PC-3 (cell line): ENCODE measurements around the gene DUOX2. TPM values are rescaled to one million over a fixed set of nuclear protein-coding genes. Genes with fewer than 3 reads are reported as not detected.
"Not testable (repeated sequence)": the region's sequence is repeated elsewhere in the genome, so short reads cannot be mapped to it uniquely, and the experiment has no call there.

Source experiments
- ATAC-seq: fragments of 200-7000 bp; cut with Tn5 transposase; 2 replicates; pipeline ENCODE4 v1.9.1; 2020; ENCODE audit warnings: mild to moderate bottlenecking, moderate library complexity
- BruUV-seq: library from RNA; stranded (reverse); fragments of 400-500 nt; replicated peaks from 2 replicates; lab custom pipeline; 2021; lab: Mats Ljungman, UMichigan
- CTCF ChIA-PET: fragments of 300-600 bp; sonication (Branson Sonifier 250); formaldehyde crosslinking; loops from one replicate; lab custom pipeline; 2022; ENCODE audit warnings: antibody characterized with exemption; lab: Charles Lee
- POLR2A ChIA-PET: fragments of 300-600 bp; sonication (Branson Sonifier 250); formaldehyde crosslinking; loops from one replicate; lab custom pipeline; 2022; ENCODE audit warnings: antibody characterized with exemption; ENCODE audit not compliant: unreplicated experiment; lab: Charles Lee
- DNase-seq: peaks from one replicate; pipeline ENCODE4 v3.0.0-alpha.2; 2015
- H2AFZ ChIP-seq: fragments of 300-600 bp; sonication (generic); 2 replicates; pipeline ENCODE4 v1.6.0; 2016; ENCODE audit warnings: antibody characterized with exemption, low read length
- H3F3A ChIP-seq: fragments of 300-600 bp; sonication (generic); one replicate; pipeline ENCODE4 v1.6.0; 2017; ENCODE audit warnings: antibody characterized with exemption, low read length, control low read depth, mild to moderate bottlenecking; ENCODE audit not compliant: unreplicated experiment
- H3K27ac ChIP-seq: fragments of 300-600 bp; sonication (generic); 2 replicates; pipeline ENCODE4 v1.5.1; 2016; ENCODE audit warnings: mild to moderate bottlenecking, low read length
- H3K27me3 ChIP-seq: fragments of 300-600 bp; sonication (generic); 2 replicates; pipeline ENCODE4 v1.6.1; 2016; ENCODE audit warnings: low read length, mixed read lengths
- H3K36me3 ChIP-seq: fragments of 300-600 bp; sonication (generic); 2 replicates; pipeline ENCODE4 v1.6.1; 2016; ENCODE audit warnings: low read depth, mixed run types, low read length, mixed read lengths
- H3K4me1 ChIP-seq: fragments of 300-600 bp; sonication (generic); 2 replicates; pipeline ENCODE4 v1.5.1; 2016; ENCODE audit warnings: low read length; ENCODE audit not compliant: insufficient read depth
- H3K4me2 ChIP-seq: fragments of 300-600 bp; sonication (generic); 2 replicates; pipeline ENCODE4 v1.6.0; 2016; ENCODE audit warnings: low read length
- H3K4me3 ChIP-seq: fragments of 300-600 bp; sonication (generic); 2 replicates; pipeline ENCODE4 v1.5.1; 2016; ENCODE audit warnings: mild to moderate bottlenecking, low read length, mixed read lengths
- H3K79me2 ChIP-seq: fragments of 300-600 bp; sonication (generic); 2 replicates; pipeline ENCODE4 v1.6.1; 2017; ENCODE audit warnings: low read length, mixed read lengths
- H3K9ac ChIP-seq: fragments of 300-600 bp; sonication (generic); 2 replicates; pipeline ENCODE4 v1.6.0; 2016; ENCODE audit warnings: mild to moderate bottlenecking, low read length
- H3K9me2 ChIP-seq: fragments of 300-600 bp; sonication (generic); replicated peaks from 2 replicates; pipeline ENCODE4 v1.6.1; 2016; ENCODE audit warnings: mixed run types, low read length, mixed read lengths
- H3K9me3 ChIP-seq: fragments of 300-600 bp; sonication (generic); 2 replicates; pipeline ENCODE4 v1.6.1; 2016; ENCODE audit warnings: low read length, mixed read lengths
- H4K20me1 ChIP-seq: fragments of 300-600 bp; sonication (generic); 2 replicates; pipeline ENCODE4 v1.6.1; 2016; ENCODE audit warnings: low read length, mixed read lengths
- CTCF ChIP-seq: fragments of 300-600 bp; sonication (generic); conservative IDR thresholded peaks from 2 replicates; pipeline ENCODE4 v1.5.1; 2017; ENCODE audit warnings: antibody characterized with exemption, low read depth, mild to moderate bottlenecking, low read length
- EZH2 ChIP-seq: fragments of 300-600 bp; sonication (generic); IDR thresholded peaks from one replicate; pipeline ENCODE4 v1.6.1; 2017; ENCODE audit warnings: antibody characterized with exemption, mild to moderate bottlenecking, low read length; ENCODE audit not compliant: unreplicated experiment
- EZH2phosphoT487 ChIP-seq: fragments of 300-600 bp; sonication (generic); IDR thresholded peaks from 2 replicates; pipeline ENCODE4 v1.6.1; 2018; ENCODE audit warnings: mild to moderate bottlenecking, antibody characterized with exemption, low read length, borderline replicate concordance
- intact Hi-C: fragments of 100-400 bp; cut with micrococcal nuclease; formaldehyde crosslinking; loops from 2 replicates; pipeline ENCODE4 v1.9.0; 2023
- total RNA-seq: library from RNA; depleted of rRNA; stranded (reverse); fragments of >200 nt; gene quantifications from 2 replicates; pipeline ENCODE4 v1.2.3, GENCODE V29; 2014

DUOX2 gene
- total RNA-seq, 1 experiment from 2014 or later, result not detected

GRCh38 chr15:45075440-45076320, 38.3 kb downstream of the DUOX2 start:
- intact Hi-C loops, H3K4me1 ChIP-seq, H3K4me3 ChIP-seq, CTCF ChIA-PET, ATAC-seq, H3F3A ChIP-seq, BruUV-seq, H3K27me3 ChIP-seq, H3K4me2 ChIP-seq, H2AFZ ChIP-seq, H3K9ac ChIP-seq, DNase-seq, POLR2A ChIA-PET, H3K9me2 ChIP-seq, H3K27ac ChIP-seq, H3K36me3 ChIP-seq, H3K79me2 ChIP-seq, H4K20me1 ChIP-seq, H3K9me3 ChIP-seq: not testable (repeated sequence)

GRCh38 chr15:45073602-45074001, 40.4 kb downstream of the DUOX2 start:
- H3K9me3 ChIP-seq, H4K20me1 ChIP-seq, H3F3A ChIP-seq, H3K4me1 ChIP-seq, H3K79me2 ChIP-seq, H3K9ac ChIP-seq, DNase-seq, H3K27me3 ChIP-seq, H3K4me2 ChIP-seq, ATAC-seq, CTCF ChIA-PET, H3K4me3 ChIP-seq, POLR2A ChIA-PET, H3K9me2 ChIP-seq, H2AFZ ChIP-seq, intact Hi-C loops, BruUV-seq, H3K36me3 ChIP-seq, H3K27ac ChIP-seq: not testable (repeated sequence)

- intact Hi-C loops, ATAC-seq, BruUV-seq: not testable (repeated sequence)
Measured at GRCh38 chr15:45069942-45070360, 44.0 kb downstream of the DUOX2 start.

GRCh38 chr15:45064386-45064785, 49.6 kb downstream of the DUOX2 start:
- peak; percentile 18 for DNase-seq
- POLR2A ChIA-PET, result no interaction called here
- H3K27ac ChIP-seq, result no peak overlapping the region

More at GRCh38 chr15:45069942-45070360, 44.0 kb downstream of the DUOX2 start:
- H3K4me3 ChIP-seq, H4K20me1 ChIP-seq, H3F3A ChIP-seq, POLR2A ChIA-PET, H3K9me3 ChIP-seq, H3K9me2 ChIP-seq, H3K27me3 ChIP-seq, DNase-seq, H3K4me1 ChIP-seq, H3K9ac ChIP-seq, H3K36me3 ChIP-seq, H3K27ac ChIP-seq, CTCF ChIA-PET, H3K4me2 ChIP-seq, H3K79me2 ChIP-seq, H2AFZ ChIP-seq: not testable (repeated sequence)

GRCh38 chr15:45062301-45062700, 51.7 kb downstream of the DUOX2 start:
- DNase-seq, H3K27me3 ChIP-seq, BruUV-seq, H3K36me3 ChIP-seq, H3K27ac ChIP-seq, H3K79me2 ChIP-seq, H3F3A ChIP-seq, H3K4me1 ChIP-seq, H4K20me1 ChIP-seq, ATAC-seq, H3K4me2 ChIP-seq, H3K9me2 ChIP-seq, H3K9me3 ChIP-seq, H3K4me3 ChIP-seq, CTCF ChIA-PET, H3K9ac ChIP-seq, POLR2A ChIA-PET, H2AFZ ChIP-seq, intact Hi-C loops: not testable (repeated sequence)

More at GRCh38 chr15:45064386-45064785, 49.6 kb downstream of the DUOX2 start:
- H3F3A ChIP-seq, result no peaks in the 10 kb centered on the region
- H3K79me2 ChIP-seq, result no peaks in the 10 kb centered on the region
- TF ChIP-seq EZH2phosphoT487 (no peak), EZH2 (no peak), CTCF (no peak)
- CTCF ChIA-PET, result no interaction called here
- H3K9ac ChIP-seq, result no peak overlapping the region
- no peaks in the 10 kb centered on the region for H3K9me3 ChIP-seq
- ATAC-seq, result no peak
- H3K27me3 ChIP-seq, result no peaks in the 10 kb centered on the region
- H3K4me1 ChIP-seq, result no peaks in the 10 kb centered on the region; the same call in 1 of the 2 replicates
- intact Hi-C loops, result no loop called here
- H3K36me3 ChIP-seq, result peaks cover 5% of the 10 kb centered on the region
- no TSS peak for BruUV-seq
- H3K4me3 ChIP-seq, result no peak overlapping the region
- H2AFZ ChIP-seq, result no peak overlapping the region
- no peak overlapping the region for H3K4me2 ChIP-seq
- H3K9me2 ChIP-seq, result no peaks in the 10 kb centered on the region
- H4K20me1 ChIP-seq, result no peaks in the 10 kb centered on the region
